Activated T-cell treated with anti-CD3 and anti-CD28 coated beads, Interleukin-2, amount 50 U/mL, for 1 hour (primary cell): ENCODE data around the gene STAT6.

Source experiments
- DNase-seq: peaks from one replicate; pipeline ENCODE4 v3.0.0-alpha.2; 2020

Gene STAT6

GRCh38 chr12:57046086-57046791, 64.9 kb downstream of the STAT6 start:
- DNase-seq, result no peak
